Parathyroid adenoma (tissue), 2 donors: ENCODE measurements around the gene MPG.

ENCODE experiments used
- H2AFZ ChIP-seq: fragments of 300-600 bp; sonication (generic); one replicate; pipeline ENCODE4 v1.7.0; 2017; ENCODE audit warnings: antibody characterized with exemption, mild to moderate bottlenecking
- H3K27ac ChIP-seq: fragments of 300-600 bp; sonication (generic); one replicate; pipeline ENCODE4 v1.7.0; 2017
- H3K27me3 ChIP-seq: fragments of 300-600 bp; sonication (generic); one replicate; pipeline ENCODE4 v1.7.0; 2017; ENCODE audit warnings: low read length; ENCODE audit not compliant: control insufficient read depth, insufficient read depth
- H3K36me3 ChIP-seq: fragments of 300-600 bp; sonication (generic); one replicate; pipeline ENCODE4 v1.7.0; 2017; ENCODE audit warnings: low read length; ENCODE audit not compliant: control insufficient read depth, insufficient read depth
- H3K4me1 ChIP-seq: fragments of 300-600 bp; sonication (generic); one replicate; pipeline ENCODE4 v1.7.0; 2017; ENCODE audit warnings: control low read depth
- H3K4me2 ChIP-seq: fragments of 300-600 bp; sonication (generic); one replicate; pipeline ENCODE4 v1.7.0; 2017; ENCODE audit warnings: low read length
- H3K4me3 ChIP-seq: fragments of 300-600 bp; sonication (generic); one replicate; pipeline ENCODE4 v1.7.0; 2017; ENCODE audit warnings: low read depth, low read length
- H3K79me2 ChIP-seq: fragments of 300-600 bp; sonication (generic); one replicate; pipeline ENCODE4 v1.7.0; 2017; ENCODE audit warnings: control low read depth
- H3K9ac ChIP-seq: fragments of 300-600 bp; sonication (generic); one replicate; pipeline ENCODE4 v1.7.0; 2017; ENCODE audit warnings: mild to moderate bottlenecking
- H3K9me3 ChIP-seq: fragments of 300-600 bp; sonication (generic); one replicate; pipeline ENCODE4 v1.7.0; 2017; ENCODE audit warnings: low read length; ENCODE audit not compliant: control insufficient read depth
- TF ChIP-seq, protein P1 (sequence below): fragments of 300-600 bp; sonication (generic); IDR thresholded peaks from one replicate; pipeline ENCODE4 v1.7.0; 2017; ENCODE audit warnings: antibody characterized with exemption, mild to moderate bottlenecking
- donor health status: primary hyperparathyroidism.

The MPG gene

DNA sequence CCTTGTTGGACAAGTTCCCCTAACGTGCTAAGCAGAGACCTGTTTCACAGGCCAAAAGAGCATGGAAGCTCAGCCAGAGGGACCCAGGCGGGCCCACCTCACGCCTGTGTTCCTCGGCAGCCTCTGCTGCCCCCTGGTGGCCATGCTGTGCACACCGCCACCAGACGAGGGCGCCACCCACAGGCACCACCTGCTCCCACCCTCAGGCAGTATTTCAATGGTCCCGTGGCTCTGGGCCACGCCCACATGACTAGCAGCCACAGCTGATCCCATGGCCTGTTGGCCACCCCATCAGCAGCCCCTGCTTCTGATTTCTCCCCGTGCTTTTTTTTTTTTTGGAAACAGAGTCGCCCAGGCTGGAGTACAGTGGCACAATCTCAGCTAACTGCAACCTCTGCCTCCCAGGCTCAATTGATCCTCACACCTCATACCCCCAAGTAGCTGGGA lies 18.9 kb downstream of the MPG start:
- no peak overlapping the region for H2AFZ ChIP-seq
- no peaks in the 10 kb centered on the region for H3K27me3 ChIP-seq
- H3K27ac ChIP-seq, result no peak overlapping the region
- no peaks in the 10 kb centered on the region for H3K36me3 ChIP-seq
- H3K9ac ChIP-seq, result no peak overlapping the region
- no peak overlapping the region for H3K4me2 ChIP-seq
- TF ChIP-seq, protein P1, sequence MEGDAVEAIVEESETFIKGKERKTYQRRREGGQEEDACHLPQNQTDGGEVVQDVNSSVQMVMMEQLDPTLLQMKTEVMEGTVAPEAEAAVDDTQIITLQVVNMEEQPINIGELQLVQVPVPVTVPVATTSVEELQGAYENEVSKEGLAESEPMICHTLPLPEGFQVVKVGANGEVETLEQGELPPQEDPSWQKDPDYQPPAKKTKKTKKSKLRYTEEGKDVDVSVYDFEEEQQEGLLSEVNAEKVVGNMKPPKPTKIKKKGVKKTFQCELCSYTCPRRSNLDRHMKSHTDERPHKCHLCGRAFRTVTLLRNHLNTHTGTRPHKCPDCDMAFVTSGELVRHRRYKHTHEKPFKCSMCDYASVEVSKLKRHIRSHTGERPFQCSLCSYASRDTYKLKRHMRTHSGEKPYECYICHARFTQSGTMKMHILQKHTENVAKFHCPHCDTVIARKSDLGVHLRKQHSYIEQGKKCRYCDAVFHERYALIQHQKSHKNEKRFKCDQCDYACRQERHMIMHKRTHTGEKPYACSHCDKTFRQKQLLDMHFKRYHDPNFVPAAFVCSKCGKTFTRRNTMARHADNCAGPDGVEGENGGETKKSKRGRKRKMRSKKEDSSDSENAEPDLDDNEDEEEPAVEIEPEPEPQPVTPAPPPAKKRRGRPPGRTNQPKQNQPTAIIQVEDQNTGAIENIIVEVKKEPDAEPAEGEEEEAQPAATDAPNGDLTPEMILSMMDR, result peak; percentile 98
- H3K79me2 ChIP-seq, result peaks cover 3% of the 10 kb centered on the region
- no peaks in the 10 kb centered on the region for H3K9me3 ChIP-seq
- H3K4me3 ChIP-seq, result no peak overlapping the region
- no peaks in the 10 kb centered on the region for H3K4me1 ChIP-seq

DNA sequence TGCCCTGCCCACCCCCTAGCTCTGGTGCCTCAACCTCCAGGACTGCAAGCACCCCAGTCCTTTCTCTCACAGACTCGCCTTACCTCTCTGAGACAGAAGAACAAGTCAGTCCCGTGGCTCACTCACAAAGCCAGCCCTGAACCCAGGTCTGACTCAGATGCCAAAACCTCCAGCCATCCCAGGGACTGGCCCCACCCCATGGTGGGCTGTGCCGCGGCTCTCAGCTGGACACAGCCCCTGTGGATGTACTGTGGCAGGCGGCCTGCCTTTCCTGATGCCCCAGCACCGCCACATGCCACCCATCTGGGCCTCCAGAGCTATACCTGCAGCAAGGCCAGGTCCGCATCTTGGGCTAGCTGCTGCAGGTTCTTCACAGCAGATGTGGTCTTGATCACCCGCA lies 19.8 kb downstream of the MPG start:
- H3K27ac ChIP-seq, result no peak overlapping the region
- no peak overlapping the region for H3K9ac ChIP-seq
- TF ChIP-seq, protein P1, result no peak
- no peaks in the 10 kb centered on the region for H3K36me3 ChIP-seq
- H3K4me1 ChIP-seq, result no peaks in the 10 kb centered on the region
- no peak overlapping the region for H3K4me2 ChIP-seq
- H3K27me3 ChIP-seq, result no peaks in the 10 kb centered on the region
- no peak overlapping the region for H2AFZ ChIP-seq
- H3K79me2 ChIP-seq, result peaks cover 3% of the 10 kb centered on the region
- H3K9me3 ChIP-seq, result no peaks in the 10 kb centered on the region
- H3K4me3 ChIP-seq, result no peak overlapping the region

DNA sequence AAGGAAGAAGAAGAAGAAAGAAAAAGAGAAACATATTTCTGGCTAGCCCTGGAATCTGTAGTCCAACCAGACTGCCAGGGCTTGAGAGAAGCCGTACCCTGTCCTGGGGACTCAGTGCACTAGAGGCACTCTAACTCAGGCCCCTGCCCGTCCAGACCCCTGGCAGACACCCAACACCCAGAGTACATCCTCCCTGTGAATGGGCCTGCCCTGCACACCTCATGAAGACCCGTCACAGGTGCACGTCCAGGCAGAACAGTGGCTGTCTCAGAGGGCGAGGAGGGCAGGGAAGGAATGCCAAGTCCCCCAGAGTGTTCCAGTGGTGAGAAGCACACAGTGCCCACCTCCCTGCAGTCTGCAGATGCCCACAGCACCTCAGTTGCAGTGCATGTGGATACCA lies 23.0 kb downstream of the MPG start:
- Histone ChIP-seq H3K36me3 (no peaks in the 10 kb centered on the region), H3K9ac (no peak overlapping the region), H3K27ac (no peak overlapping the region), H3K4me3 (no peak overlapping the region), H3K79me2 (peaks cover 3% of the 10 kb centered on the region), H2AFZ (no peak overlapping the region), H3K27me3 (no peaks in the 10 kb centered on the region), H3K4me2 (no peak overlapping the region), H3K9me3 (no peaks in the 10 kb centered on the region), H3K4me1 (no peaks in the 10 kb centered on the region)
- TF ChIP-seq, protein P1, result no peak

DNA sequence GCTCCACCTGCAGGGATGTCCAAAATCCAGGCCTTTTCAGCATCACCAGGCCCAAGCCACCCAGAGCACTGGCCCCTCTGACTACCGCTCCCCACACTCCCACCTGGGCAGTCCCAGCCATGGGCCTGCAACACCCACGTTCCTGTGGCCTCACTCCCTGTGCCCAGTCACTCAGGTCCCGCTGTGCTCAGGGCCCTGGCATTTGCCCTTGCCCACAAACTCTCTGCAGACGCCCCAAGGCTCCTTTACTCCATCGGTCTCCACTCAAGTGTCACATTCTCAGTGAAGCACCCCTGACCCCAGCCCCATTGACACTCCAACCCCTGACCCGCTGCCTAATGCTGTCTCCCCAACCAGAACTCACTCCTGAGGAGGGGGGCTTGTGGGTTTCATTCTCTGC lies 23.6 kb downstream of the MPG start:
- Histone ChIP-seq H3K9ac (no peak overlapping the region), H3K27me3 (no peaks in the 10 kb centered on the region), H3K4me3 (no peak overlapping the region), H2AFZ (no peak overlapping the region), H3K4me1 (no peaks in the 10 kb centered on the region), H3K4me2 (no peak overlapping the region), H3K9me3 (no peaks in the 10 kb centered on the region), H3K36me3 (no peaks in the 10 kb centered on the region), H3K27ac (peak overlapping the region; percentile 7), H3K79me2 (no peaks in the 10 kb centered on the region)
- TF ChIP-seq, protein P1, result no peak

DNA sequence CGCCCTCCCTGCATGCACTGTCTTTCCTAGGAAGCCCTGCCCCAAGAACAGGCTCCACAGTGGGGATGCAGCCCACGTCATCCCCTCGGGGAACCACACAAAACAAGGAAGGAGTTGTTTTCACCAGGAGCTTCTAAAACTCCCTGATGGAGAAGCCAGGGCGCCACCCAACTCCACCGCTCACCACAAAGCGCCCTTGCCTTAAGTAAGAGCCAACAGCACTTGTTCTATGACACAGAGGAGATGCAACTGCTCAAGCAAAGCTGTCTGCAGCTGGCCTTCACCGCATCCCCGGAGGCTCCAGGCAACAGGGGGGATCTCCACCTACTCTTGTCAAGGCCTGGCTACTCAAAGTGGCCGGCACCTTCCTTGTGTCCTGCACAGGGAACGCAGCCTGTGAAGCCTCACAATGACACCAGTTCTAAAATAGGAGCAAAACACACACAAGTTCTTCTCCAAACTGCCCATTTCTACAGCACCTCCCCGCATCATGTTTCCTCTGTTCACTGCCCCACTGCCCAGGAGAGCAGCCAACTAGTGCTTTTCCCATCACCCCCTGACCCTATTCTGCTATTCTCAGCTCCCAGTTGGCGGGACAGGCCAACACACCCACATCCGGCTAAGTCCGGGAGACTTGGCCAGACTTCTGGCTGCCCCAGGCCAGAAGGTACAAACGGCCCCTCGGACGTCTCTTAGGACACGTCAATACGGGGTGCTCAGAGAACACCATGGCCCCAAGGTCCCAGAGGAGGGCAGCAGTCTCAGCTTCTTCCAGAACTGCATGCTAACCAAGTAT lies 24.2 kb downstream of the MPG start:
- Histone ChIP-seq H3K27me3 (no peaks in the 10 kb centered on the region), H3K9me3 (no peaks in the 10 kb centered on the region), H3K27ac (no peak overlapping the region), H3K9ac (no peak overlapping the region), H3K36me3 (no peaks in the 10 kb centered on the region), H3K79me2 (no peaks in the 10 kb centered on the region), H2AFZ (no peak overlapping the region), H3K4me3 (no peak overlapping the region), H3K4me1 (no peaks in the 10 kb centered on the region), H3K4me2 (no peak overlapping the region)
- TF ChIP-seq, protein P1, result no peak
